ENCODE results near the gene SMC5. TPM values are rescaled to one million over a fixed set of nuclear protein-coding genes. Genes with fewer than 3 reads are reported as not detected.

The SMC5 gene
- total RNA-seq, 1 experiment from 2014 or later = 27.5 TPM

DNA sequence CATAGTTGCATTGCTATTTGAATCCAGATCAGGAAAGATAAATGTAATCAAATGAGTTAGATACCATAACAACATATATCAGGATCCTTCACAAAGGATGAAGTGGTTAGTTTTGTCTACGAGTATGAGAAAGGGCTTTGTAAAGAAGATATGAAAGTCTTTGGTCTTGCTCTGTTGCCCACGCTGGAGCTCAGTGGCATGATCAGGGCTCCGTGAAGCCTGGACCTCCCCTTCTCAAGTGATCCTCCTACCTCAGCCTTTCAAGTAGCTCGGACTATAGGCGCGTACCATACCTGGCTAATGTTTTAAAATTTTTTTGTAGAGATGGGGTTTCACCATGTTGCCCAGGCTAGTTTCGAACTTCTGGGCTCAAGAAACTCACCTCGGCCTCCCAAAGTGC lies 1.8 kb downstream of the SMC5 start:
- RAD21 ChIA-PET (ENCODE audit: low non-redundant PET in 1 of 2, low total read pairs in 2 of 2, uncharacterized antibody in 2 of 2, unreplicated experiment in 2 of 2) = no interaction called here
- intact Hi-C loops (cut with micrococcal nuclease) = no loop called here
- H2AFZ ChIP-seq (ENCODE audit: low read depth, low read length, poor library complexity, severe bottlenecking) = no peak overlapping the region
- H3K4me3 ChIP-seq (replicated peaks in 1 of 2; ENCODE audit: low read depth in 1 of 2, low read length in 2 of 2) = peak overlapping the region in 1 of 2 experiments; percentile 80; a peak in 1 of 4 replicates
- peaks cover 32 to 35% of the 10 kb centered on the region in 2 experiments for H3K36me3 ChIP-seq (ENCODE audit: control insufficient read depth in 1 of 2, insufficient read depth in 2 of 2, low read length in 2 of 2)
- H3K9ac ChIP-seq (ENCODE audit: low read length) = no peak overlapping the region
- DNase-seq (ENCODE audit: low read depth, low spot score) (no peak), ATAC-seq (no peak)
- TF ChIP-seq YY1 (IDR thresholded peaks at IDR 0.05; ENCODE audit: extremely low read depth, insufficient replicate concordance, low read depth, low read length) = no peak
- TF ChIP-seq POLR2AphosphoS5 (IDR thresholded peaks at IDR 0.05; ENCODE audit: low read depth, low read length) = no peak
- TF ChIP-seq ZNF274 (IDR thresholded peaks at IDR 0.05; ENCODE audit: low read depth, low read length) = no peak
- TF ChIP-seq SP1 (IDR thresholded peaks at IDR 0.05; ENCODE audit: low read depth) = no peak
- TF ChIP-seq POLR2A (IDR thresholded peaks at IDR 0.05; ENCODE audit: borderline replicate concordance, extremely low read depth, insufficient read depth, insufficient read length) = no peak
- TF ChIP-seq, protein P1, sequence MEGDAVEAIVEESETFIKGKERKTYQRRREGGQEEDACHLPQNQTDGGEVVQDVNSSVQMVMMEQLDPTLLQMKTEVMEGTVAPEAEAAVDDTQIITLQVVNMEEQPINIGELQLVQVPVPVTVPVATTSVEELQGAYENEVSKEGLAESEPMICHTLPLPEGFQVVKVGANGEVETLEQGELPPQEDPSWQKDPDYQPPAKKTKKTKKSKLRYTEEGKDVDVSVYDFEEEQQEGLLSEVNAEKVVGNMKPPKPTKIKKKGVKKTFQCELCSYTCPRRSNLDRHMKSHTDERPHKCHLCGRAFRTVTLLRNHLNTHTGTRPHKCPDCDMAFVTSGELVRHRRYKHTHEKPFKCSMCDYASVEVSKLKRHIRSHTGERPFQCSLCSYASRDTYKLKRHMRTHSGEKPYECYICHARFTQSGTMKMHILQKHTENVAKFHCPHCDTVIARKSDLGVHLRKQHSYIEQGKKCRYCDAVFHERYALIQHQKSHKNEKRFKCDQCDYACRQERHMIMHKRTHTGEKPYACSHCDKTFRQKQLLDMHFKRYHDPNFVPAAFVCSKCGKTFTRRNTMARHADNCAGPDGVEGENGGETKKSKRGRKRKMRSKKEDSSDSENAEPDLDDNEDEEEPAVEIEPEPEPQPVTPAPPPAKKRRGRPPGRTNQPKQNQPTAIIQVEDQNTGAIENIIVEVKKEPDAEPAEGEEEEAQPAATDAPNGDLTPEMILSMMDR (IDR thresholded peaks at IDR 0.05 in 2 of 3, conservative IDR thresholded peaks at IDR 0.05 in 1 of 3; ENCODE audit: borderline replicate concordance in 1 of 3, insufficient read depth in 1 of 3, low read depth in 2 of 3, low read length in 2 of 3) = no peak
- no peak for TF ChIP-seq TCF7L2 (IDR thresholded peaks at IDR 0.05; ENCODE audit: borderline replicate concordance, extremely low read depth, insufficient read depth, insufficient read length)
- no peak for TF ChIP-seq EZH2 (IDR thresholded peaks at IDR 0.05)
- no peak for TF ChIP-seq RAD21 (IDR thresholded peaks at IDR 0.05; ENCODE audit: low read depth)
- no peak for TF ChIP-seq EZH2phosphoT487 (IDR thresholded peaks at IDR 0.05; ENCODE audit: borderline replicate concordance)
- no peaks in the 10 kb centered on the region for H3K27me3 ChIP-seq (ENCODE audit: insufficient read depth, low read length)
- no peak overlapping the region for H3K27ac ChIP-seq (ENCODE audit: low read depth, low read length)
- CTCF ChIA-PET = no interaction called here
- H3K4me1 ChIP-seq (ENCODE audit: control insufficient read depth in 1 of 2, insufficient read depth in 2 of 2, low read length in 2 of 2) = peaks cover 8 to 28% of the 10 kb centered on the region in 2 experiments
- H3K9me2 ChIP-seq (ENCODE audit: insufficient read depth) = no peaks in the 10 kb centered on the region
- no TSS peak for BruUV-seq (replicated peaks)
- H4K20me1 ChIP-seq (ENCODE audit: insufficient read depth) = peaks cover 16% of the 10 kb centered on the region; the same call in 1 of the 2 replicates
- H3K4me2 ChIP-seq (ENCODE audit: low read length) = peak overlapping the region; percentile 92
- H3K9me3 ChIP-seq (ENCODE audit: control insufficient read depth in 1 of 2, insufficient read depth in 1 of 2, low read depth in 1 of 2, low read length in 2 of 2) = no peaks in the 10 kb centered on the region
- H3K79me2 ChIP-seq (ENCODE audit: insufficient read depth, low read length) = peaks cover 68% of the 10 kb centered on the region
- POLR2A ChIA-PET = no interaction called here
